ENCODE results near the gene C1D.

DNA sequence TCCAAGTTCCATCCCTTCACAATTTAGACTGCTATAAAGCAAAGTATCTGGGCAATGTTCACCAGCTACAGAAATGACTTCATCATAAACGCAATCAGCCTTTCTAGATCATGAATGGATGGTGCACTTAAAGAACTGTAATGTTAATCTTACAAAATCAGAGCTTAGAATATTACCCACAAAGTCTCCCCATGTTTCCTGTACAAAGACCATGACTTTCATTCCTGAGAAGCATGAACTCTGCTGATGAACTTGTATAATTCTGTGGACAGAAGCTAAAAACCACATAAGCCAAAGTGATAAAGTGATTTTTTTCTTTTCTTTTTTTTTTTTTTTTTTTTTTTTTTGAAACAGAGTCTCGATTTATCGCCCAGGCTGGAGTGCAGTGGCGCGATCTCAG, 53.3 kb downstream of the C1D start:
- no peak for TF ChIP-seq POLR2A (IDR thresholded peaks at IDR 0.05; ENCODE audit: extremely low read depth, insufficient read length)
- TF ChIP-seq CTCF (IDR thresholded peaks at IDR 0.05; ENCODE audit: low read depth, low read length): no peak
- TF ChIP-seq MYC (IDR thresholded peaks at IDR 0.05; ENCODE audit: low read depth, low read length): no peak
- TF ChIP-seq MAX (IDR thresholded peaks at IDR 0.05; ENCODE audit: low read depth, low read length): no peak
